ENCODE measurements around the gene ASPSCR1. TPM values are rescaled to one million over a fixed set of nuclear protein-coding genes. Genes with fewer than 3 reads are reported as not detected.

Gene ASPSCR1
- total and polyA plus RNA-seq, 9 of the 15 experiments (the other 6 are each of a cell fraction or from before 2014, with no cell fraction given) = 0.90 to 36.9 (median 11.6) TPM

GRCh38 chr17:82034371-82035011, 57.1 kb downstream of the ASPSCR1 start:
- Histone ChIP-seq H3K9me1 (ENCODE audit: control insufficient read depth, insufficient read depth, low read length) (peaks cover 6% of the 10 kb centered on the region), H3K79me2 (ENCODE audit: control insufficient read depth, insufficient read depth, low read length) (peaks cover 41% of the 10 kb centered on the region), H3K9me3 (replicated peaks; ENCODE audit: control insufficient read depth, insufficient read depth, low read depth, low read length) (no peaks in the 10 kb centered on the region), H3K27me3 (ENCODE audit: control insufficient read depth in 2 of 2, insufficient read depth in 2 of 2, low read length in 2 of 2) (no peaks in the 10 kb centered on the region), H3K36me3 (ENCODE audit: control insufficient read depth, insufficient read depth, low read length) (peaks cover 38% of the 10 kb centered on the region; the same call in 2 of the 3 replicates), H3K9ac (ENCODE audit: insufficient read depth in 1 of 2, low read depth in 2 of 2, low read length in 2 of 2) (peak overlapping the region in 1 of 2 experiments; percentile 80; a peak in 2 of 4 replicates), H3K4me1 (replicated peaks in 1 of 2; ENCODE audit: control insufficient read depth in 2 of 2, insufficient read depth in 2 of 2, low read length in 2 of 2) (peaks cover 29 to 80% of the 10 kb centered on the region in 2 experiments), H2AFZ (ENCODE audit: low read depth, low read length) (no peak overlapping the region), H3K4me2 (ENCODE audit: insufficient read depth, low read length) (no peak overlapping the region), H3K27ac (ENCODE audit: extremely low read depth, low read depth, low read length) (no peak overlapping the region), H3K4me3 (no peak overlapping the region), H4K20me1 (replicated peaks; ENCODE audit: control insufficient read depth, insufficient read depth, low read length) (peaks cover 21% of the 10 kb centered on the region; the same call in 1 of the 2 replicates)
- 70% methylated on average over 16 of the region's 23 CpGs for WGBS (ENCODE audit: insufficient coverage, low coverage, missing lambda C conversion rate)
- POLR2A ChIA-PET = interaction anchor here (0.5 to 6.4 kb wide), 6 partner anchors 9 to 255 kb away, joined by 3 to 51 read pairs (median 4); partner anchors contain the start of genes CENPX and LRRC45
- ATAC-seq = no peak
- no peak for DNase-seq (ENCODE audit: extremely low read depth in 1 of 4, low spot score in 3 of 4)
- in situ Hi-C loops (cut with MboI) (loop anchor here (5.0 kb wide), 1 partner anchor 123 kb away; no protein-coding TSS in a partner anchor), intact Hi-C loops (cut with micrococcal nuclease) (loop anchor here (5.0 to 10.0 kb wide), 2 partner anchors 63 to 310 kb away; partner anchors contain the start of gene FASN)
- CTCF ChIA-PET (ENCODE audit: low intra/inter-chr PET ratio) = no interaction called here
- no TSS peak for BruUV-seq (replicated peaks)
- no peak for FAIRE-seq
- TF ChIP-seq HNRNPLL (IDR thresholded peaks at IDR 0.05; ENCODE audit: low read depth, low read length, poor library complexity, severe bottlenecking) (no peak), HMBOX1 (IDR thresholded peaks at IDR 0.05) (no peak), ZNF133 (CRISPR knock-in tag; IDR thresholded peaks at IDR 0.05) (no peak), ZNF121 (CRISPR knock-in tag; conservative IDR thresholded peaks at IDR 0.05) (no peak), SMARCA4 (IDR thresholded peaks at IDR 0.05) (no peak), KDM5B (IDR thresholded peaks at IDR 0.05; ENCODE audit: insufficient replicate concordance, low read depth, low read length) (peak; percentile 48), MYNN (IDR thresholded peaks at IDR 0.05) (peak; percentile 38; the same call in 1 of the 2 replicates), MYNN (CRISPR knock-in tag; IDR thresholded peaks at IDR 0.05) (no peak), ZNF79 (CRISPR knock-in tag; IDR thresholded peaks at IDR 0.05; ENCODE audit: low read depth) (no peak), KDM2B (CRISPR knock-in tag; IDR thresholded peaks at IDR 0.05) (no peak), ZNF217 (CRISPR knock-in tag; IDR thresholded peaks at IDR 0.05) (no peak), BCOR (IDR thresholded peaks at IDR 0.05) (no peak), POLR2AphosphoS2 (IDR thresholded peaks at IDR 0.05; ENCODE audit: low read length) (peak; percentile 70; the same call in 1 of the 2 replicates), ZNF436 (CRISPR knock-in tag; IDR thresholded peaks at IDR 0.05) (no peak), IRF2 (CRISPR knock-in tag; IDR thresholded peaks at IDR 0.05) (no peak), CBFA2T3 (IDR thresholded peaks at IDR 0.05) (no peak), POLR2B (IDR thresholded peaks at IDR 0.05; ENCODE audit: low read depth, partially characterized antibody) (peak; percentile 45), ZNF12 (CRISPR knock-in tag; IDR thresholded peaks at IDR 0.05) (no peak), MNT (conservative IDR thresholded peaks at IDR 0.05) (peak in 1 of 2 experiments; percentile 36; a peak in 1 of 4 replicates), ZNF24 (IDR thresholded peaks at IDR 0.05) (no peak), RBFOX2 (IDR thresholded peaks at IDR 0.05; ENCODE audit: low read depth, low read length) (0 out of 2 replicates have a peak, but pooled peaks have one; percentile 19)

All from K562 (cell line).